CD4-positive, alpha-beta memory T cell (primary cell): Measurements from ENCODE around the gene DOCK3. TPM values are rescaled to one million over a fixed set of nuclear protein-coding genes. Genes with fewer than 3 reads are reported as not detected.
"Not testable (repeated sequence)": the region's sequence is repeated elsewhere in the genome, so short reads cannot be mapped to it uniquely, and the experiment has no call there.

Experiments
- CTCF ChIA-PET: fragments of 350-600 bp; sonication (Branson Sonifier 250); formaldehyde crosslinking; loops from one replicate; lab custom pipeline; 2021; ENCODE audit warnings: inconsistent platforms; ENCODE audit not compliant: partially characterized antibody; lab: Charles Lee
- POLR2A ChIA-PET: fragments of 350-600 bp; sonication (Branson Sonifier 250); formaldehyde crosslinking; loops from one replicate; lab custom pipeline; 2021; ENCODE audit not compliant: partially characterized antibody; lab: Charles Lee
- DNase-seq, 5 donors: peaks; one replicate each; pipeline versions ENCODE4 v3.0.0 to v3.0.0-alpha.2; 2020 to 2022; ENCODE audit warnings: mixed read lengths in 1 of 5
- H3K27ac ChIP-seq: one replicate; pipeline ENCODE4 v1.7.0; 2013; ENCODE audit warnings: low read depth, low read length
- H3K27me3 ChIP-seq: 2 replicates; pipeline ENCODE4 v1.7.0; 2013; ENCODE audit warnings: mild to moderate bottlenecking, low read length, moderate library complexity; ENCODE audit not compliant: insufficient read depth
- H3K36me3 ChIP-seq: 2 replicates; pipeline ENCODE4 v1.7.0; 2013; ENCODE audit warnings: mild to moderate bottlenecking, low read length, moderate library complexity; ENCODE audit not compliant: insufficient read depth
- H3K4me1 ChIP-seq: 2 replicates; pipeline ENCODE4 v1.7.0; 2013; ENCODE audit warnings: mild to moderate bottlenecking, low read length, moderate library complexity; ENCODE audit not compliant: insufficient read depth
- H3K4me3 ChIP-seq, 2 donors: one replicate each; pipeline ENCODE4 v1.7.0; 2013; ENCODE audit warnings: low read length in 2 of 2, mild to moderate bottlenecking in 1 of 2
- H3K9me3 ChIP-seq, 2 donors: one replicate each; pipeline ENCODE4 v1.7.0; 2013; ENCODE audit warnings: low read length in 2 of 2, control low read depth in 1 of 2; ENCODE audit not compliant: control insufficient read depth in 1 of 2
- H3K27ac Mint-ChIP-seq, 7 donors: one replicate each; pipeline ENCODE4 v1.8.0; 2020 to 2021; ENCODE audit warnings: mixed read lengths in 7 of 7, mild to moderate bottlenecking in 6 of 7, inconsistent platforms in 3 of 7, moderate library complexity in 3 of 7
- H3K27me3 Mint-ChIP-seq, 2 donors: one replicate each; pipeline ENCODE4 v1.8.0; 2020 to 2021; ENCODE audit warnings: mixed read lengths in 2 of 2
- H3K36me3 Mint-ChIP-seq, 2 donors: one replicate each; pipeline ENCODE4 v1.8.0; 2020 to 2021; ENCODE audit warnings: mixed read lengths in 2 of 2, inconsistent platforms in 1 of 2, mild to moderate bottlenecking in 1 of 2
- H3K4me1 Mint-ChIP-seq, 4 donors: one replicate each; pipeline ENCODE4 v1.8.0; 2020 to 2021; ENCODE audit warnings: mixed read lengths in 4 of 4, mild to moderate bottlenecking in 1 of 4
- H3K4me3 Mint-ChIP-seq, 8 donors: one replicate each; pipeline ENCODE4 v1.8.0; 2020 to 2021; ENCODE audit warnings: mixed read lengths in 8 of 8, mild to moderate bottlenecking in 7 of 8, moderate library complexity in 6 of 8, inconsistent platforms in 3 of 8
- H3K9me3 Mint-ChIP-seq, 8 donors: one replicate each; pipeline ENCODE4 v1.8.0; 2020 to 2021; ENCODE audit warnings: mixed read lengths in 8 of 8, mild to moderate bottlenecking in 5 of 8, inconsistent platforms in 3 of 8, moderate library complexity in 1 of 8
- intact Hi-C: fragments of 100-400 bp; cut with micrococcal nuclease; formaldehyde crosslinking; loops from one replicate; pipeline ENCODE4 v1.15.1; 2023
- polyA plus RNA-seq, 2 donors: library from polyadenylated mRNA; unstranded; fragments of 300-500 nt; fragmentation: Illumina TruSeq; gene quantifications; one replicate each; pipeline ENCODE4 v1.2.3, GENCODE V29; 2021
- total RNA-seq, 2 experiments: library from RNA; stranded (reverse); gene quantifications; one replicate each; pipeline ENCODE4 v1.2.3, GENCODE V29; 2021

DOCK3 gene
- total and polyA plus RNA-seq, 4 experiments from 2014 or later, result 0.04 to 2.6 (median 1.3) TPM

- H3K36me3 Mint-ChIP-seq, result no peaks in the 10 kb centered on the region
- Histone ChIP-seq H3K9me3 (no peaks in the 10 kb centered on the region), H3K36me3 (no peaks in the 10 kb centered on the region), H3K4me3 (no peak overlapping the region), H3K27me3 (no peaks in the 10 kb centered on the region), H3K27ac (no peak overlapping the region), H3K4me1 (no peaks in the 10 kb centered on the region)
- peaks cover 0 to 1% (median 0%) of the 10 kb centered on the region in 8 donors for H3K9me3 Mint-ChIP-seq
- intact Hi-C loops, result no loop called here
- H3K27ac Mint-ChIP-seq, result no peak overlapping the region
- ChIA-PET CTCF (no interaction called here), POLR2A (no interaction called here)
- no peaks in the 10 kb centered on the region for H3K4me1 Mint-ChIP-seq
- DNase-seq, result no peak
- H3K4me3 Mint-ChIP-seq, result no peak overlapping the region
- H3K27me3 Mint-ChIP-seq, result no peaks in the 10 kb centered on the region
Observed at GRCh38 chr3:51224283-51224682, 549.6 kb downstream of the DOCK3 start.

DNA sequence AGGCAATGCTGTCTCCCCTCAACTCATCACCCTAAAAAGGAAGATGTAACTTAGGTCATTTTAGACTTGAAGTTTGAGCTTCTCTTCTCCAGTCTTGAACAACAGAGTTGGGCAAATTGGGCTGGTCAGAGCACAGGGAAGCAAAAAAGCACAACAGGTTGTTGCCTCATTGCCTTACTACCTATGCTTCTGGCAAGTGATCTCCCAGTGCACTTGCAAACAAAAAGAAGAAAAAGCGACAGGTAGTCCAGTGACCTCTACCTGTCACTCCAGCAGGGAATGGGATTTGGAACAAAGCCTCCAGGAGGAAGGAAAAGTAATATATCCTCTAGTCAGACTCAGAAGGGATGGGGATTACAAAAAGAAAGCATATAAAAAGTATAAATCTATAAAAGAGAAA lies 550.1 kb downstream of the DOCK3 start:
- peaks cover 0 to 1% of the 10 kb centered on the region in 2 donors for H3K36me3 Mint-ChIP-seq
- H3K36me3 ChIP-seq, result no peaks in the 10 kb centered on the region
- POLR2A ChIA-PET, result no interaction called here
- no peaks in the 10 kb centered on the region for H3K4me1 ChIP-seq
- H3K9me3 Mint-ChIP-seq, result peaks cover 0 to 1% (median 0%) of the 10 kb centered on the region in 8 donors
- H3K9me3 ChIP-seq, result no peaks in the 10 kb centered on the region
- no peaks in the 10 kb centered on the region for H3K27me3 ChIP-seq
- no peak overlapping the region for H3K27ac Mint-ChIP-seq
- H3K4me3 ChIP-seq, result no peak overlapping the region
- CTCF ChIA-PET, result no interaction called here
- no peaks in the 10 kb centered on the region for H3K4me1 Mint-ChIP-seq
- DNase-seq, result no peak
- H3K27ac ChIP-seq, result no peak overlapping the region
- intact Hi-C loops, result no loop called here
- H3K27me3 Mint-ChIP-seq, result no peaks in the 10 kb centered on the region
- no peak overlapping the region for H3K4me3 Mint-ChIP-seq

- Mint-ChIP-seq H3K36me3 (peaks cover 0 to 10% of the 10 kb centered on the region in 2 donors), H3K27ac (no peak overlapping the region), H3K4me1 (peaks cover 0 to 2% (median under 1%) of the 10 kb centered on the region in 4 donors), H3K9me3 (peaks cover 0 to 4% (median 0%) of the 10 kb centered on the region in 8 donors), H3K27me3 (no peaks in the 10 kb centered on the region), H3K4me3 (no peak overlapping the region)
- ChIA-PET POLR2A (no interaction called here), CTCF (no interaction called here)
- no peaks in the 10 kb centered on the region for H3K27me3 ChIP-seq
- no peak overlapping the region for H3K27ac ChIP-seq
- no peaks in the 10 kb centered on the region for H3K9me3 ChIP-seq
- DNase-seq, result no peak
- H3K4me3 ChIP-seq, result no peak overlapping the region
- intact Hi-C loops, result no loop called here
- no peaks in the 10 kb centered on the region for H3K36me3 ChIP-seq
- H3K4me1 ChIP-seq, result no peaks in the 10 kb centered on the region
Observed at GRCh38 chr3:51242939-51243338, 568.2 kb downstream of the DOCK3 start.

DNA sequence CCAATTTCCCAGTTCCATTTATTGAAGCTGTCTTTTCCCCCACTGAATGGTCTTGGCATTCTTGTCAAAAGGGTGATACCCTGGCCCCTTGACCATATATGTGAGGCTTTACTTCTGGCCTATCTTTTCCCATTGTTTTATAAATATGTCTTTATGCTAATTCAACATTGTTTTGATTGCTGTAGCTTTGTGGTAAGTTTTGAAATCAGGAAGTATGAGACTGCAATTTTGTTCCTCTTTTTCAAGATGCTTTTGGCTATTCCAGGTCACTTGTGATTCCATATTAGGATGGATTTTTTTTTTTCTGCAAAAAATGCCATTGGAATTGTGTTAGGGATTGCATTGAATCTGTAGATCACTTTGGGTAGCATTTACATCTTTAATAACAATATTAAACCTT lies 569.2 kb downstream of the DOCK3 start:
- Mint-ChIP-seq H3K9me3 (peaks cover 0 to 4% (median 0%) of the 10 kb centered on the region in 8 donors), H3K36me3 (peaks cover 0 to 10% of the 10 kb centered on the region in 2 donors), H3K27ac (no peak overlapping the region), H3K27me3 (no peaks in the 10 kb centered on the region), H3K4me3 (no peak overlapping the region), H3K4me1 (peaks cover 0 to 2% (median under 1%) of the 10 kb centered on the region in 4 donors)
- ChIA-PET POLR2A (no interaction called here), CTCF (no interaction called here)
- H3K27ac ChIP-seq, result no peak overlapping the region
- no peaks in the 10 kb centered on the region for H3K9me3 ChIP-seq
- no peak overlapping the region for H3K4me3 ChIP-seq
- DNase-seq, result no peak
- no peaks in the 10 kb centered on the region for H3K36me3 ChIP-seq
- intact Hi-C loops, result no loop called here
- no peaks in the 10 kb centered on the region for H3K4me1 ChIP-seq
- no peaks in the 10 kb centered on the region for H3K27me3 ChIP-seq

- POLR2A ChIA-PET, result no interaction called here
Observed at GRCh38 chr3:51245867-51246266, 571.1 kb downstream of the DOCK3 start.

DNA sequence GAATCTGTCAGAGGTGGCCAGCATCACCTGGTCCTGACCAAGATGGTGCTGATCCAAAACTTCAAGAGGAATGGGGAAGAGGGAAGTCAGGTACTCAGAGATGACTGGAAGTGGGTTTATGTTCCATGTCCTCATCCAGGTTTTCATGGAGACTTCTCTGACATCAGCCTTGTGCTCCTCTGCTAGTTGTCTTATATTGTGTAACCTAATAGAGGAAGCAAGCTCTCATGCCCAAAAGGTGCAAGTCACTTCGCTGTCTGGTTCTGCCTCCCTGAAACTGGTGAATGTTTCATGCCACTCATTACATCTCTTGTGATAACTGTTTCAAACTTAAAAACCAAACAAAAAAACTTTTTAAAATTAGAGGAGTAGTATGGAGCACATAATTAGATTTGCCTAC lies 583.1 kb downstream of the DOCK3 start:
- ChIA-PET POLR2A (interaction anchor here (1.1 kb wide), 1 partner anchor 17 kb away, joined by 3 read pairs; no protein-coding TSS in a partner anchor), CTCF (no interaction called here)
- Mint-ChIP-seq H3K27me3 (peaks cover 0 to 4% of the 10 kb centered on the region in 2 donors), H3K9me3 (peaks cover 0 to 9% (median 0%) of the 10 kb centered on the region in 8 donors), H3K27ac (no peak overlapping the region), H3K4me3 (no peak overlapping the region), H3K36me3 (peaks cover 0 to 12% of the 10 kb centered on the region in 2 donors), H3K4me1 (no peaks in the 10 kb centered on the region)
- Histone ChIP-seq H3K36me3 (no peaks in the 10 kb centered on the region), H3K4me3 (no peak overlapping the region), H3K9me3 (no peaks in the 10 kb centered on the region), H3K27ac (no peak overlapping the region), H3K4me1 (no peaks in the 10 kb centered on the region), H3K27me3 (peaks cover 3% of the 10 kb centered on the region)
- intact Hi-C loops, result no loop called here
- DNase-seq, result no peak

More at GRCh38 chr3:51245867-51246266, 571.1 kb downstream of the DOCK3 start:
- no peak overlapping the region for H3K4me3 ChIP-seq
- Mint-ChIP-seq H3K27me3 (no peaks in the 10 kb centered on the region), H3K36me3 (peaks cover 0 to 4% of the 10 kb centered on the region in 2 donors), H3K4me3 (no peak overlapping the region), H3K27ac (no peak overlapping the region), H3K4me1 (peaks cover 0 to 2% (median under 1%) of the 10 kb centered on the region in 4 donors), H3K9me3 (peaks cover 0 to 2% (median 0%) of the 10 kb centered on the region in 8 donors)
- intact Hi-C loops, result no loop called here
- DNase-seq, result no peak
- H3K9me3 ChIP-seq, result no peaks in the 10 kb centered on the region
- H3K27ac ChIP-seq, result no peak overlapping the region
- H3K4me1 ChIP-seq, result no peaks in the 10 kb centered on the region
- no peaks in the 10 kb centered on the region for H3K36me3 ChIP-seq
- CTCF ChIA-PET, result no interaction called here
- no peaks in the 10 kb centered on the region for H3K27me3 ChIP-seq

- H3K4me1 ChIP-seq, H3K9me3 ChIP-seq, H3K4me3 ChIP-seq, H3K27ac Mint-ChIP-seq, H3K27me3 ChIP-seq, H3K36me3 ChIP-seq, POLR2A ChIA-PET, H3K27ac ChIP-seq, H3K27me3 Mint-ChIP-seq, DNase-seq, intact Hi-C loops, CTCF ChIA-PET, H3K4me3 Mint-ChIP-seq, H3K4me1 Mint-ChIP-seq: not testable (repeated sequence)
- Mint-ChIP-seq H3K9me3 (peaks cover 0 to 23% (median 10%) of the 10 kb centered on the region in 8 donors), H3K36me3 (peaks cover 1 to 17% of the 10 kb centered on the region in 2 donors)
Observed at GRCh38 chr3:51264166-51264565, 589.4 kb downstream of the DOCK3 start.
